ENCODE measurements around the gene AKT1S1.

DNA sequence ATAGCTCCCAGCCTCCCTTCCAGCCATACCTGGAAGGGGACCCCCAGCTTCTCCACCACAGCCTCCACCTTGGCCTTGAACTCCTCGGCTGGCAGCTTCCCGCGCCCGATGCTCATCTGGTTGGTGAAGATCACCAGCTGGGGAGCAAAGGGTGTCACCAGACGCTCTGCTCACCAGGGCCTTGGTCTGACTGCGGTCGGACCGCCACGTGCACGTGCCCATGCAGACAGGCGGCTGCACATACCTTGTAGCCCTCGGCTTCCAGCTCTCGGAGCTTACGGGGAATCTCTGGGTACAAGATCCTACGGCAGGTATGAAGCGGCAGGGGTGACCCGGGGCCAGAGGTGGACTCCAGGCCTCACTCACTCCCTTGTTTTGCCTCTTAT, 13.2 kb downstream of the AKT1S1 start:
- TF ChIP-seq EZH2phosphoT487 (IDR thresholded peaks at IDR 0.05; ENCODE audit: borderline replicate concordance, low read length), result no peak
- TF ChIP-seq, protein P1, sequence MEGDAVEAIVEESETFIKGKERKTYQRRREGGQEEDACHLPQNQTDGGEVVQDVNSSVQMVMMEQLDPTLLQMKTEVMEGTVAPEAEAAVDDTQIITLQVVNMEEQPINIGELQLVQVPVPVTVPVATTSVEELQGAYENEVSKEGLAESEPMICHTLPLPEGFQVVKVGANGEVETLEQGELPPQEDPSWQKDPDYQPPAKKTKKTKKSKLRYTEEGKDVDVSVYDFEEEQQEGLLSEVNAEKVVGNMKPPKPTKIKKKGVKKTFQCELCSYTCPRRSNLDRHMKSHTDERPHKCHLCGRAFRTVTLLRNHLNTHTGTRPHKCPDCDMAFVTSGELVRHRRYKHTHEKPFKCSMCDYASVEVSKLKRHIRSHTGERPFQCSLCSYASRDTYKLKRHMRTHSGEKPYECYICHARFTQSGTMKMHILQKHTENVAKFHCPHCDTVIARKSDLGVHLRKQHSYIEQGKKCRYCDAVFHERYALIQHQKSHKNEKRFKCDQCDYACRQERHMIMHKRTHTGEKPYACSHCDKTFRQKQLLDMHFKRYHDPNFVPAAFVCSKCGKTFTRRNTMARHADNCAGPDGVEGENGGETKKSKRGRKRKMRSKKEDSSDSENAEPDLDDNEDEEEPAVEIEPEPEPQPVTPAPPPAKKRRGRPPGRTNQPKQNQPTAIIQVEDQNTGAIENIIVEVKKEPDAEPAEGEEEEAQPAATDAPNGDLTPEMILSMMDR (conservative IDR thresholded peaks at IDR 0.05; ENCODE audit: low read depth, low read length), result no peak

Measured in PC-3 (cell line).